Sigmoid colon (tissue), 7 donors: Measurements from ENCODE around the gene C1GALT1. TPM values are rescaled to one million over a fixed set of nuclear protein-coding genes. Genes with fewer than 3 reads are reported as not detected.
"Not testable (repeated sequence)": the region's sequence is repeated elsewhere in the genome, so short reads cannot be mapped to it uniquely, and the experiment has no call there.

Source experiments
- DNase-seq: peaks from one replicate; pipeline ENCODE4 v3.0.0-alpha.2; 2019
- H3K27ac ChIP-seq, 4 donors: fragments of 200-600 bp; sonication (generic); one replicate each; pipeline ENCODE4 v1.5.1; 2016 to 2019; ENCODE audit warnings: mild to moderate bottlenecking in 1 of 4
- H3K27me3 ChIP-seq, 3 donors: fragments of 200-600 bp; sonication (generic); one replicate each; pipeline ENCODE4 v1.5.1; 2019; ENCODE audit warnings: mild to moderate bottlenecking in 1 of 3
- H3K36me3 ChIP-seq, 4 donors: fragments of 200-600 bp; sonication (generic); one replicate each; pipeline ENCODE4 v1.5.1; 2016 to 2019
- H3K4me1 ChIP-seq, 4 donors: fragments of 200-600 bp; sonication (generic); one replicate each; pipeline ENCODE4 v1.5.1; 2017 to 2019
- H3K4me3 ChIP-seq, 4 donors: fragments of 200-600 bp; sonication (generic); one replicate each; pipeline ENCODE4 v1.5.1; 2017 to 2019; ENCODE audit warnings: mild to moderate bottlenecking in 2 of 4, moderate library complexity in 1 of 4
- H3K9me3 ChIP-seq, 4 donors: fragments of 200-600 bp in 3 of 4; sonication (generic) in 3 of 4; one replicate each; pipeline versions ENCODE4 v1.5.1 to v1.6.1; 2013 to 2019
- CTCF ChIP-seq, 4 experiments: fragments of 450-650 bp in 3 of 4; fragments of 200-600 bp in 1 of 4; IDR thresholded peaks; one replicate each; pipeline ENCODE4 v1.5.1; 2016 to 2019; ENCODE audit warnings: antibody characterized with exemption in 4 of 4, mild to moderate bottlenecking in 3 of 4, moderate library complexity in 2 of 4
- EP300 ChIP-seq, 4 donors: sonication (generic); formaldehyde crosslinking; IDR thresholded peaks; one replicate each; pipeline ENCODE4 v1.6.1; 2017; ENCODE audit warnings: antibody characterized with exemption in 4 of 4
- POLR2A ChIP-seq, 2 donors: fragments of 450-650 bp; IDR thresholded peaks; one replicate each; pipeline ENCODE4 v1.6.1; 2016; ENCODE audit warnings: antibody characterized with exemption in 2 of 2, mild to moderate bottlenecking in 2 of 2, moderate library complexity in 2 of 2
- POLR2AphosphoS5 ChIP-seq, 4 donors: sonication (generic); formaldehyde crosslinking; IDR thresholded peaks; one replicate each; pipeline ENCODE4 v1.6.1; 2017; ENCODE audit warnings: antibody characterized with exemption in 4 of 4
- WGBS, 2 donors: extraction: QIAGEN DNeasy Blood & Tissue Kit; methylation state at CpG; one replicate each; pipeline ENCODE4 v1.1.7; 2013; 5-methylcytosine and 5-hydroxymethylcytosine counted together
- intact Hi-C: fragments of 100-400 bp; cut with DNase I; formaldehyde crosslinking; loops from one replicate; pipeline ENCODE4 v1.15.1; 2023
- polyA plus RNA-seq, 3 donors: library from polyadenylated mRNA; stranded (reverse); fragments of 200-250 nt; gene quantifications; one replicate each; pipeline ENCODE4 v1.2.3, GENCODE V29; 2013
- total RNA-seq, 4 donors: library from RNA; depleted of rRNA; stranded (reverse); fragments of >200 nt; gene quantifications; one replicate each; pipeline ENCODE4 v1.1.0, GENCODE V29; 2016
- donor health status: healthy with polysubstance abuse.
- donor health status: Bipolar disorder and iron deficiency.
- donor health status: healthy.

The C1GALT1 gene
- total and polyA plus RNA-seq, 7 donors, result 4.8 to 19.8 (median 11.6) TPM

GRCh38 chr7:7188091-7188490, 5.7 kb downstream of the C1GALT1 start:
- Histone ChIP-seq H3K27me3 (no peaks in the 10 kb centered on the region), H3K9me3 (peaks cover 0 to 4% (median 0%) of the 10 kb centered on the region in 4 donors), H3K27ac (no peak overlapping the region), H3K4me1 (peaks cover 0 to 17% (median 10%) of the 10 kb centered on the region in 4 donors), H3K36me3 (no peaks in the 10 kb centered on the region), H3K4me3 (no peak overlapping the region)
- DNase-seq, result no peak
- TF ChIP-seq EP300 (IDR thresholded peaks at IDR 0.05) (no peak), POLR2AphosphoS5 (IDR thresholded peaks at IDR 0.05) (no peak), CTCF (IDR thresholded peaks at IDR 0.05) (no peak), POLR2A (IDR thresholded peaks at IDR 0.05) (no peak)
- intact Hi-C loops, result loop anchor here (10.0 kb wide), 3 partner anchors 457 to 777 kb away; partner anchors contain the start of genes GLCCI1, UMAD1 and ZNF12

- intact Hi-C loops, result loop anchor here (10.0 kb wide), 3 partner anchors 456 to 776 kb away; partner anchors contain the start of genes GLCCI1, UMAD1 and ZNF12
- Histone ChIP-seq H3K4me1 (peaks cover 0 to 11% (median 5%) of the 10 kb centered on the region in 4 donors), H3K36me3 (no peaks in the 10 kb centered on the region), H3K4me3 (no peak overlapping the region), H3K27ac (no peak overlapping the region), H3K9me3 (peaks cover 0 to 4% (median 0%) of the 10 kb centered on the region in 4 donors), H3K27me3 (no peaks in the 10 kb centered on the region)
- no peak for DNase-seq
- no peak for TF ChIP-seq POLR2A (IDR thresholded peaks at IDR 0.05)
- no peak for TF ChIP-seq CTCF (IDR thresholded peaks at IDR 0.05)
- no peak for TF ChIP-seq EP300 (IDR thresholded peaks at IDR 0.05)
- no peak for TF ChIP-seq POLR2AphosphoS5 (IDR thresholded peaks at IDR 0.05)
- WGBS, 2 donors, result 90 to 92% methylated on average over 4 of the region's 4 CpGs
Measured at GRCh38 chr7:7188742-7189141, 6.4 kb downstream of the C1GALT1 start.

GRCh38 chr7:7190142-7190541, 7.8 kb downstream of the C1GALT1 start:
- no peak overlapping the region for H3K4me3 ChIP-seq
- no peak for TF ChIP-seq CTCF (IDR thresholded peaks at IDR 0.05)
- no peak for TF ChIP-seq POLR2AphosphoS5 (IDR thresholded peaks at IDR 0.05)
- TF ChIP-seq POLR2A (IDR thresholded peaks at IDR 0.05), result no peak
- TF ChIP-seq EP300 (IDR thresholded peaks at IDR 0.05), result no peak
- no peak overlapping the region for H3K27ac ChIP-seq
- no peaks in the 10 kb centered on the region for H3K36me3 ChIP-seq
- DNase-seq, result no peak
- H3K9me3 ChIP-seq, result peaks cover 0 to 4% (median 0%) of the 10 kb centered on the region in 4 donors
- no peaks in the 10 kb centered on the region for H3K4me1 ChIP-seq
- 80 to 86% methylated on average over 5 of the region's 5 CpGs for WGBS, 2 donors
- intact Hi-C loops, result no loop called here
- H3K27me3 ChIP-seq, result no peaks in the 10 kb centered on the region

- H3K4me1 ChIP-seq, result no peaks in the 10 kb centered on the region
- no peak for DNase-seq
- intact Hi-C loops, result no loop called here
- H3K27ac ChIP-seq, result no peak overlapping the region
- 95 to 96% methylated on average over 1 of the region's 1 CpG for WGBS, 2 donors
- no peaks in the 10 kb centered on the region for H3K36me3 ChIP-seq
- no peak overlapping the region for H3K4me3 ChIP-seq
- no peak for TF ChIP-seq POLR2AphosphoS5 (IDR thresholded peaks at IDR 0.05)
- TF ChIP-seq CTCF (IDR thresholded peaks at IDR 0.05), result no peak
- TF ChIP-seq EP300 (IDR thresholded peaks at IDR 0.05), result no peak
- no peak for TF ChIP-seq POLR2A (IDR thresholded peaks at IDR 0.05)
- no peaks in the 10 kb centered on the region for H3K27me3 ChIP-seq
- peaks cover 0 to 4% (median 0%) of the 10 kb centered on the region in 4 donors for H3K9me3 ChIP-seq
Measured at GRCh38 chr7:7191137-7191536, 8.8 kb downstream of the C1GALT1 start.

GRCh38 chr7:7192798-7193788, 10.7 kb downstream of the C1GALT1 start:
- H3K4me1 ChIP-seq, H3K9me3 ChIP-seq, intact Hi-C loops, DNase-seq, H3K36me3 ChIP-seq, H3K4me3 ChIP-seq, H3K27me3 ChIP-seq, H3K27ac ChIP-seq: not testable (repeated sequence)
- WGBS, 2 donors, result 84 to 91% methylated on average over 4 of the region's 4 CpGs

- intact Hi-C loops, H3K27ac ChIP-seq, H3K36me3 ChIP-seq, DNase-seq, H3K9me3 ChIP-seq, H3K4me3 ChIP-seq, H3K27me3 ChIP-seq, H3K4me1 ChIP-seq: not testable (repeated sequence)
- WGBS, 2 donors, result 89 to 94% methylated on average over 3 of the region's 3 CpGs
Measured at GRCh38 chr7:7199592-7199991, 17.2 kb downstream of the C1GALT1 start.

GRCh38 chr7:7200255-7200654, 17.9 kb downstream of the C1GALT1 start:
- DNase-seq, H3K27me3 ChIP-seq, intact Hi-C loops, H3K27ac ChIP-seq, H3K9me3 ChIP-seq, H3K36me3 ChIP-seq, H3K4me3 ChIP-seq, H3K4me1 ChIP-seq: not testable (repeated sequence)
- 90 to 95% methylated on average over 3 of the region's 3 CpGs for WGBS, 2 donors
